ENCODE measurements around the gene TUBG2. TPM values are rescaled to one million over a fixed set of nuclear protein-coding genes. Genes with fewer than 3 reads are reported as not detected.

TUBG2 gene
- total RNA-seq, 4 donors from 2014 or later: 25.3 to 40.2 (median 38.1) TPM

DNA sequence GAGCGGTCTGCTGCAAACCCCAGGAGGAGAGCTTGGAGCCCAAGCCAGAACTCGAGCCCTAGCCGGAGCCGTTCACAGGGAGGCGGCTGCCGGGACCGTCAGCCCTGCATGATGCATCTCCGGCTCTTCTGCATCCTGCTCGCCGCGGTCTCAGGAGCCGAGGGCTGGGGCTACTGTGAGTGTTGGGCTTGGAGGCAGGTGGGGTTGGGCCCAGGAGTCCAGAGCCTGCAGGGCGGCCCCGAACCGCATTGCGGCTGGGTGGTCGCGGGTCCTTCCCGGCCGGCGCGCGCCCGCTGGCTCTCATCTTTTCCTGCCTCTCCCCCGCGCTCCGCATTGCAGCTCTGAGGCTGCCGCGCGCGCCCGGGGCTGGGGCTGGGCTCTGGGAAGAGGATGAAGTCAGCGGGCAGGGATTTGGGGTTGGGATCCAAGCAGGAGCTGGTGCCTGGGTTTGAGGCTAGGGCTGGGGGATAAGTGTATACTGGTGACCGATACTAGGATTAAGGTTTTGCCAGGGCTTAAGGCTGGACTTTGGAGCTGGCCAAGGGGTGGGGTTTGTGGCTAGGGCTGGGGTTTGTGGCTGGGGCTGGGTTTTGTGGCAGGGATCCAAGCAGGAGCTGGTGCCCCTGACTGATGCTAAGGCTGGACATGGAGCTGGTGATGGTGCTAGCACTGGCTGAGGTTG is 23.8 kb downstream of the TUBG2 start:
- Histone ChIP-seq H3K27me3 (no peaks in the 10 kb centered on the region), H3K27ac (replicated peaks in 1 of 4) (peak overlapping the region; percentile 66 to 99 (median 98)), H3K9me3 (no peaks in the 10 kb centered on the region), H3K4me3 (peak overlapping the region; percentile 53 to 66 (median 55)), H3K4me1 (peaks cover 59 to 71% (median 69%) of the 10 kb centered on the region in 4 donors), H3K36me3 (peaks cover 3 to 34% (median 19%) of the 10 kb centered on the region in 4 donors)
- intact Hi-C loops (cut with DNase I): no loop called here
- TF ChIP-seq EP300 (IDR thresholded peaks at IDR 0.05) (no peak), POLR2AphosphoS5 (IDR thresholded peaks at IDR 0.05) (no peak), POLR2A (IDR thresholded peaks at IDR 0.05; ENCODE audit: low read depth) (no peak)
- TF ChIP-seq, protein P1, sequence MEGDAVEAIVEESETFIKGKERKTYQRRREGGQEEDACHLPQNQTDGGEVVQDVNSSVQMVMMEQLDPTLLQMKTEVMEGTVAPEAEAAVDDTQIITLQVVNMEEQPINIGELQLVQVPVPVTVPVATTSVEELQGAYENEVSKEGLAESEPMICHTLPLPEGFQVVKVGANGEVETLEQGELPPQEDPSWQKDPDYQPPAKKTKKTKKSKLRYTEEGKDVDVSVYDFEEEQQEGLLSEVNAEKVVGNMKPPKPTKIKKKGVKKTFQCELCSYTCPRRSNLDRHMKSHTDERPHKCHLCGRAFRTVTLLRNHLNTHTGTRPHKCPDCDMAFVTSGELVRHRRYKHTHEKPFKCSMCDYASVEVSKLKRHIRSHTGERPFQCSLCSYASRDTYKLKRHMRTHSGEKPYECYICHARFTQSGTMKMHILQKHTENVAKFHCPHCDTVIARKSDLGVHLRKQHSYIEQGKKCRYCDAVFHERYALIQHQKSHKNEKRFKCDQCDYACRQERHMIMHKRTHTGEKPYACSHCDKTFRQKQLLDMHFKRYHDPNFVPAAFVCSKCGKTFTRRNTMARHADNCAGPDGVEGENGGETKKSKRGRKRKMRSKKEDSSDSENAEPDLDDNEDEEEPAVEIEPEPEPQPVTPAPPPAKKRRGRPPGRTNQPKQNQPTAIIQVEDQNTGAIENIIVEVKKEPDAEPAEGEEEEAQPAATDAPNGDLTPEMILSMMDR (IDR thresholded peaks at IDR 0.05): no peak
- under 1% methylated on average over 11 of the region's 34 CpGs for WGBS
- DNase-seq (ENCODE audit: extremely low spot score): no peak

DNA sequence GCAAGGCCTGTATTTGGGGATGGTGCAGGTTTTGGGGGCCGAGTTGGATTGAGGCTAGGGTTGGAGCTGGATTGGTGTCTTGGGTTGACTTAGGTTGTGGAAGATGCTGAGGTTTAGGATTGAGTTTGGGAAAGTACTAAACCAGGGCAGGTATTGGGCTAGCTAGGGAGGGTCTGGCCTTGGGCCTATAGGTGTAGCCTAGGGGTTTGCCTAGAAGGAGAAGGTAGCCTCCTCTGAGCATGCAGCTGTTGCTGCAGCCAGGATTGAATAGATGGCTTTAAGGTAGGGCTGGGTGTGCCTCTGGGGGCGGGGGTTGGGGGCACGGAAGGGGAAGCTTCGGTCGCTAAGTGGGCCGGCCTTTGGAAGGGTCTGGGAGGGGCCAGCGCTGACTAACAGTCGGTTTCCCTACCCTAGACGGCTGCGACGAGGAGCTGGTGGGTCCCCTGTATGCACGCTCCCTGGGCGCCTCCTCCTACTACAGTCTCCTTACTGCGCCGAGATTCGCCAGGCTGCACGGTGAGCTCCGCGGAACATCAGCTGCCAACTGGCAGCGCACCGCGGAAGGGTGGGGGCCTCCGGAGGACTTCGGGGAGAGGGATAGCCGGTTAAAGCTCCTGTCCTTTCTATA is 24.4 kb downstream of the TUBG2 start:
- TF ChIP-seq, protein P1 (IDR thresholded peaks at IDR 0.05): no peak
- TF ChIP-seq POLR2AphosphoS5 (IDR thresholded peaks at IDR 0.05) (peak in 1 of 2 donors; percentile 53), EP300 (IDR thresholded peaks at IDR 0.05) (no peak), POLR2A (IDR thresholded peaks at IDR 0.05; ENCODE audit: low read depth) (no peak)
- DNase-seq (ENCODE audit: extremely low spot score): no peak
- peaks cover 3 to 41% (median 20%) of the 10 kb centered on the region in 4 donors for H3K36me3 ChIP-seq
- H3K9me3 ChIP-seq: no peaks in the 10 kb centered on the region
- H3K4me3 ChIP-seq: peak overlapping the region; percentile 53 to 66 (median 55)
- WGBS: 26% methylated on average over 24 of the region's 25 CpGs
- peaks cover 57 to 66% (median 65%) of the 10 kb centered on the region in 4 donors for H3K4me1 ChIP-seq
- H3K27ac ChIP-seq (replicated peaks in 1 of 4): peak overlapping the region; percentile 66 to 99 (median 98)
- H3K27me3 ChIP-seq: no peaks in the 10 kb centered on the region
- intact Hi-C loops (cut with DNase I): no loop called here

DNA sequence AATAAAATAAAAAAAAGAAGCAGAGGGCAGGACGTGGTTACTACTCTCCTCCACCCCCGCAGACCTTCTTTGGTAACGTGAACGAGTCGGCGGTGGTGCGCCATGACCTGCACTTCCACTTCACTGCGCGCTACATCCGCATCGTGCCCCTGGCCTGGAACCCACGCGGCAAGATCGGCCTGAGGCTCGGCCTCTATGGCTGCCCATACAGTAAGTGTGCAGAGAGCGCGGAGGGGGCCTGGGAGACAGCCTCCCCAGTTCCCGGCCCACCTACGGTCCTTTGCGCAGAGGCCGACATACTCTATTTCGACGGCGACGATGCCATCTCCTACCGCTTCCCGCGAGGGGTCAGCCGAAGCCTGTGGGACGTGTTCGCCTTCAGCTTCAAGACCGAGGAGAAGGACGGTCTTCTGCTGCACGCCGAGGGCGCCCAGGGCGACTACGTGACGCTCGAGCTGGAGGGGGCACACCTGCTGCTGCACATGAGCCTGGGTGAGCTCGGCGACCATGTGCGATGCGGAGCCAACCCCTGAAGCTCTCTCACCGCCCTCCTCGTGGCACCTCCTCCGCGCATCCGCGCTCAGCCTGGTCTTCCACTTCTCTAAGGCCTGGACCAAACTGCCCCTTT is 26.0 kb downstream of the TUBG2 start:
- TF ChIP-seq EP300 (IDR thresholded peaks at IDR 0.05) (no peak), POLR2AphosphoS5 (IDR thresholded peaks at IDR 0.05) (no peak), POLR2A (IDR thresholded peaks at IDR 0.05; ENCODE audit: low read depth) (no peak)
- TF ChIP-seq, protein P1 (IDR thresholded peaks at IDR 0.05): no peak
- peaks cover 3 to 56% (median 27%) of the 10 kb centered on the region in 4 donors for H3K36me3 ChIP-seq
- peaks cover 42 to 51% (median 50%) of the 10 kb centered on the region in 4 donors for H3K4me1 ChIP-seq
- WGBS: 88% methylated on average over 47 of the region's 50 CpGs
- no peak for DNase-seq (ENCODE audit: extremely low spot score)
- no peaks in the 10 kb centered on the region for H3K9me3 ChIP-seq
- no peaks in the 10 kb centered on the region for H3K27me3 ChIP-seq
- H3K27ac ChIP-seq (replicated peaks in 1 of 4): peak overlapping the region in 3 of 4 donors; percentile 66 to 99 (median 97)
- H3K4me3 ChIP-seq: no peak overlapping the region
- intact Hi-C loops (cut with DNase I): no loop called here

DNA sequence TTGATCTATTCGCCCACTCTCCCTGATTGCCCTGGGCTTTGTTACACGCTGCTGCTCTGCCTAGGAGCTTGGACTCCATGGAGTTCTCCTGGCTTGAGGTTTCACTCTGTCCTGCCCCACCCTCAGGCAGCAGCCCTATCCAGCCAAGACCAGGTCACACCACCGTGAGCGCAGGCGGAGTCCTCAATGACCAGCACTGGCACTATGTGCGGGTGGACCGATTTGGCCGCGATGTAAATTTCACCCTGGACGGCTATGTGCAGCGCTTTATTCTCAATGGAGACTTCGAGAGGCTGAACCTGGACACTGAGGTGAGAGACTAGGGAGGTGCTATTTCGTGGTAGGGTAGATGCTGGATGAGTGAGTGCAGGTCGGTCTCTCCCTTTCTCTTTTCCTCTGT is 26.7 kb downstream of the TUBG2 start:
- WGBS: 85% methylated on average over 11 of the region's 14 CpGs
- Histone ChIP-seq H3K27ac (replicated peaks in 1 of 4) (no peak overlapping the region), H3K4me1 (peaks cover 34 to 43% (median 42%) of the 10 kb centered on the region in 4 donors), H3K4me3 (no peak overlapping the region), H3K36me3 (peaks cover 3 to 64% (median 31%) of the 10 kb centered on the region in 4 donors), H3K9me3 (no peaks in the 10 kb centered on the region), H3K27me3 (no peaks in the 10 kb centered on the region)
- intact Hi-C loops (cut with DNase I): no loop called here
- no peak for TF ChIP-seq POLR2AphosphoS5 (IDR thresholded peaks at IDR 0.05)
- no peak for TF ChIP-seq POLR2A (IDR thresholded peaks at IDR 0.05; ENCODE audit: low read depth)
- no peak for DNase-seq (ENCODE audit: extremely low spot score)

All from esophagus muscularis mucosa (tissue), 4 donors.